Large intestine (tissue), 3 donors: ENCODE measurements around the gene TICAM2. TPM values are rescaled to one million over a fixed set of nuclear protein-coding genes. Genes with fewer than 3 reads are reported as not detected.

Experiments
- DNase-seq, 2 donors: peaks; one replicate each; pipeline versions ENCODE4 v3.0.0 to v3.0.0-alpha.2; 2013
- H3K27ac ChIP-seq: one replicate; pipeline ENCODE4 v1.5.1; 2013; ENCODE audit warnings: low read length
- H3K27me3 ChIP-seq: 2 replicates; pipeline ENCODE4 v1.6.1; 2013; ENCODE audit warnings: low read length; ENCODE audit not compliant: control insufficient read depth, insufficient read depth
- H3K36me3 ChIP-seq: 2 replicates; pipeline ENCODE4 v1.6.1; 2013; ENCODE audit warnings: low read length; ENCODE audit not compliant: control insufficient read depth, insufficient read depth
- H3K4me1 ChIP-seq: one replicate; pipeline ENCODE4 v1.6.1; 2013; ENCODE audit warnings: low read length; ENCODE audit not compliant: control insufficient read depth, insufficient read depth
- H3K4me3 ChIP-seq: one replicate; pipeline ENCODE4 v1.5.1; 2013; ENCODE audit warnings: low read length
- H3K9me3 ChIP-seq: one replicate; pipeline ENCODE4 v1.6.1; 2013; ENCODE audit warnings: mild to moderate bottlenecking, low read depth, low read length, moderate library complexity; ENCODE audit not compliant: control insufficient read depth
- WGBS: methylation state at CpG from one replicate; pipeline ENCODE4 v1.1.5; 2013; ENCODE audit warnings: low lambda C conversion rate; ENCODE audit not compliant: insufficient coverage; 5-methylcytosine and 5-hydroxymethylcytosine counted together
- polyA plus RNA-seq: library from polyadenylated mRNA; unstranded; fragments of 120-200 nt; gene quantifications from one replicate; pipeline ENCODE4 v1.2.1, GENCODE V29; 2013

TICAM2 gene
- polyA plus RNA-seq, 1 donor, result 2.9 TPM

GRCh38 chr5:115542651-115543364, 59.5 kb downstream of the TICAM2 start:
- DNase-seq, result no peak
- H3K27ac ChIP-seq, result peak overlapping the region; percentile 99
- peaks cover 8% of the 10 kb centered on the region for H3K4me1 ChIP-seq
- peaks cover 21% of the 10 kb centered on the region for H3K36me3 ChIP-seq
- H3K9me3 ChIP-seq, result peaks cover 19% of the 10 kb centered on the region
- peak overlapping the region; percentile 89 for H3K4me3 ChIP-seq
- H3K27me3 ChIP-seq, result no peaks in the 10 kb centered on the region
- WGBS, result no CpG with 5 or more reads among the region's 10 CpGs

GRCh38 chr5:115542086-115542485, 60.2 kb downstream of the TICAM2 start:
- 0% methylated on average over 2 of the region's 2 CpGs for WGBS
- DNase-seq, result peak in 1 of 2 donors; percentile 38
- peaks cover 18% of the 10 kb centered on the region for H3K9me3 ChIP-seq
- no peaks in the 10 kb centered on the region for H3K27me3 ChIP-seq
- H3K27ac ChIP-seq, result peak overlapping the region; percentile 99
- peak overlapping the region; percentile 89 for H3K4me3 ChIP-seq
- H3K36me3 ChIP-seq, result peaks cover 24% of the 10 kb centered on the region
- H3K4me1 ChIP-seq, result peaks cover 8% of the 10 kb centered on the region

GRCh38 chr5:115541611-115542010, 60.7 kb downstream of the TICAM2 start:
- Histone ChIP-seq H3K36me3 (peaks cover 24% of the 10 kb centered on the region), H3K4me1 (peaks cover 8% of the 10 kb centered on the region), H3K4me3 (peak overlapping the region; percentile 89), H3K27me3 (no peaks in the 10 kb centered on the region), H3K27ac (peak overlapping the region; percentile 99), H3K9me3 (peaks cover 13% of the 10 kb centered on the region)
- no CpG with 5 or more reads among the region's 2 CpGs for WGBS
- peak in 1 of 2 donors; percentile 23 for DNase-seq

GRCh38 chr5:115535479-115536035, 66.7 kb downstream of the TICAM2 start:
- Histone ChIP-seq H3K27me3 (no peaks in the 10 kb centered on the region), H3K4me1 (peaks cover 11% of the 10 kb centered on the region), H3K4me3 (no peak overlapping the region), H3K27ac (no peak overlapping the region), H3K36me3 (peaks cover 29% of the 10 kb centered on the region), H3K9me3 (no peaks in the 10 kb centered on the region)
- WGBS, result 100% methylated on average over 2 of the region's 3 CpGs
- DNase-seq, result no peak

GRCh38 chr5:115532517-115532916, 69.8 kb downstream of the TICAM2 start:
- H3K4me3 ChIP-seq, result no peak overlapping the region
- H3K36me3 ChIP-seq, result peaks cover 14% of the 10 kb centered on the region
- H3K4me1 ChIP-seq, result peaks cover 2% of the 10 kb centered on the region
- WGBS, result no CpG with 5 or more reads among the region's 2 CpGs
- peak overlapping the region; percentile 80 for H3K27ac ChIP-seq
- H3K9me3 ChIP-seq, result no peaks in the 10 kb centered on the region
- H3K27me3 ChIP-seq, result no peaks in the 10 kb centered on the region
- DNase-seq, result peak; percentile 43 to 73

GRCh38 chr5:115531787-115532367, 70.4 kb downstream of the TICAM2 start:
- peaks cover 2% of the 10 kb centered on the region for H3K4me1 ChIP-seq
- WGBS, result no CpG with 5 or more reads among the region's 1 CpG
- DNase-seq, result no peak
- no peaks in the 10 kb centered on the region for H3K27me3 ChIP-seq
- H3K36me3 ChIP-seq, result peaks cover 12% of the 10 kb centered on the region
- no peaks in the 10 kb centered on the region for H3K9me3 ChIP-seq
- no peak overlapping the region for H3K4me3 ChIP-seq
- H3K27ac ChIP-seq, result peak overlapping the region; percentile 80

- no peak for DNase-seq
- Histone ChIP-seq H3K27ac (peak overlapping the region; percentile 80), H3K9me3 (no peaks in the 10 kb centered on the region), H3K4me1 (peaks cover 2% of the 10 kb centered on the region), H3K4me3 (no peak overlapping the region), H3K27me3 (no peaks in the 10 kb centered on the region), H3K36me3 (peaks cover 13% of the 10 kb centered on the region)
- WGBS, result no CpG with 5 or more reads among the region's 3 CpGs
Observed at GRCh38 chr5:115531380-115531779, 70.9 kb downstream of the TICAM2 start.

GRCh38 chr5:115530426-115530825, 71.9 kb downstream of the TICAM2 start:
- WGBS, result 91% methylated on average over 3 of the region's 3 CpGs
- Histone ChIP-seq H3K9me3 (no peaks in the 10 kb centered on the region), H3K4me1 (peaks cover 2% of the 10 kb centered on the region), H3K36me3 (peaks cover 8% of the 10 kb centered on the region), H3K4me3 (no peak overlapping the region), H3K27ac (no peak overlapping the region), H3K27me3 (no peaks in the 10 kb centered on the region)
- no peak for DNase-seq

Other genes with a start within 250 kb of the TICAM2 start
- 17.3 TPM for gene FEM1C, start 57.7 kb downstream of the TICAM2 start, polyA plus RNA-seq
- gene TMED7, start 23.6 kb upstream of the TICAM2 start, polyA plus RNA-seq, result 107 TPM
- gene CDO1, start 214.2 kb upstream of the TICAM2 start, polyA plus RNA-seq, result 5.7 TPM
- gene ATG12, start 239.1 kb upstream of the TICAM2 start, polyA plus RNA-seq, result 74.4 TPM
- 121 TPM for gene AP3S1, start 239.5 kb upstream of the TICAM2 start, polyA plus RNA-seq